ENCODE measurements around the gene TMEM234. TPM values are rescaled to one million over a fixed set of nuclear protein-coding genes. Genes with fewer than 3 reads are reported as not detected.
A peak's percentile ranks its signal among the peaks of the same experiment; 100 is the strongest.

Gene TMEM234
- total RNA-seq, 1 experiment from 2014 or later: 7.7 TPM

GRCh38 chr1:32178380-32179192, 43.6 kb downstream of the TMEM234 start:
- no peaks in the 10 kb centered on the region for H3K9me3 ChIP-seq (ENCODE audit: low read length)
- H3K79me2 ChIP-seq (ENCODE audit: low read length): peaks cover 36% of the 10 kb centered on the region
- peak overlapping the region; percentile 95 for H3K9ac ChIP-seq (ENCODE audit: low read length)
- ChIA-PET POLR2A (ENCODE audit: unreplicated experiment) (interaction anchor here (0.6 kb wide), 2 partner anchors 32 to 70 kb away, joined by 7 to 11 read pairs; no protein-coding TSS in a partner anchor), CTCF (no interaction called here)
- no peaks in the 10 kb centered on the region for H3F3A ChIP-seq (ENCODE audit: low read length, unreplicated experiment)
- TSS peak; percentile 81 for BruUV-seq (replicated peaks)
- H3K9me2 ChIP-seq (replicated peaks; ENCODE audit: low read length): no peaks in the 10 kb centered on the region
- DNase-seq (no peak), ATAC-seq (no peak)
- H3K4me3 ChIP-seq (ENCODE audit: low read length): peak overlapping the region; percentile 95; the same call in 1 of the 2 replicates
- intact Hi-C loops (cut with micrococcal nuclease): no loop called here
- H2AFZ ChIP-seq (ENCODE audit: low read length): peak overlapping the region; percentile 81
- TF ChIP-seq CTCF (conservative IDR thresholded peaks at IDR 0.05; ENCODE audit: low read depth, low read length) (no peak), EZH2phosphoT487 (IDR thresholded peaks at IDR 0.05; ENCODE audit: borderline replicate concordance, low read length) (no peak), EZH2 (IDR thresholded peaks at IDR 0.05; ENCODE audit: low read length, unreplicated experiment) (no peak)
- H3K36me3 ChIP-seq (ENCODE audit: low read depth, low read length): peaks cover 20% of the 10 kb centered on the region; the same call in 1 of the 2 replicates
- peak overlapping the region; percentile 83 for H3K27ac ChIP-seq (ENCODE audit: low read length)
- H3K27me3 ChIP-seq (ENCODE audit: low read length): no peaks in the 10 kb centered on the region
- H4K20me1 ChIP-seq (ENCODE audit: low read length): peaks cover 12% of the 10 kb centered on the region; the same call in 1 of the 2 replicates
- peak overlapping the region; percentile 86 for H3K4me2 ChIP-seq (ENCODE audit: low read length)
- peaks cover 18% of the 10 kb centered on the region for H3K4me1 ChIP-seq (ENCODE audit: insufficient read depth, low read length)

- H3K36me3 ChIP-seq (ENCODE audit: low read depth, low read length): peaks cover 38% of the 10 kb centered on the region; the same call in 1 of the 2 replicates
- H4K20me1 ChIP-seq (ENCODE audit: low read length): no peaks in the 10 kb centered on the region
- H3K27ac ChIP-seq (ENCODE audit: low read length): no peak overlapping the region
- no peaks in the 10 kb centered on the region for H3K27me3 ChIP-seq (ENCODE audit: low read length)
- ATAC-seq (peak; percentile 59; the same call in 1 of the 2 replicates), DNase-seq (peak; percentile 31)
- no peaks in the 10 kb centered on the region for H3F3A ChIP-seq (ENCODE audit: low read length, unreplicated experiment)
- H3K79me2 ChIP-seq (ENCODE audit: low read length): no peaks in the 10 kb centered on the region
- peaks cover 11% of the 10 kb centered on the region; the same call in 1 of the 2 replicates for H3K4me1 ChIP-seq (ENCODE audit: insufficient read depth, low read length)
- H3K4me3 ChIP-seq (ENCODE audit: low read length): no peak overlapping the region
- ChIA-PET CTCF (no interaction called here), POLR2A (ENCODE audit: unreplicated experiment) (interaction anchor here (0.6 kb wide), 1 partner anchor 240 kb away, joined by 12 read pairs; no protein-coding TSS in a partner anchor)
- no TSS peak for BruUV-seq (replicated peaks)
- H3K4me2 ChIP-seq (ENCODE audit: low read length): no peak overlapping the region
- TF ChIP-seq EZH2 (IDR thresholded peaks at IDR 0.05; ENCODE audit: low read length, unreplicated experiment) (no peak), CTCF (conservative IDR thresholded peaks at IDR 0.05; ENCODE audit: low read depth, low read length) (no peak), EZH2phosphoT487 (IDR thresholded peaks at IDR 0.05; ENCODE audit: borderline replicate concordance, low read length) (no peak)
- intact Hi-C loops (cut with micrococcal nuclease): no loop called here
- H3K9me3 ChIP-seq (ENCODE audit: low read length): no peaks in the 10 kb centered on the region
- no peak overlapping the region for H2AFZ ChIP-seq (ENCODE audit: low read length)
- no peaks in the 10 kb centered on the region for H3K9me2 ChIP-seq (replicated peaks; ENCODE audit: low read length)
- H3K9ac ChIP-seq (ENCODE audit: low read length): no peak overlapping the region
Observed at GRCh38 chr1:32172621-32173245, 49.4 kb downstream of the TMEM234 start.
